Lung (tissue), 12 donors: ENCODE measurements around the gene GAK. TPM values are rescaled to one million over a fixed set of nuclear protein-coding genes. Genes with fewer than 3 reads are reported as not detected.

Experiments
- ATAC-seq: fragments of 200-7000 bp; cut with Tn5 transposase; one replicate; pipeline ENCODE4 v1.9.1; 2020; ENCODE audit warnings: moderate number of reproducible peaks; ENCODE audit not compliant: insufficient read depth, low FRiP score
- DNase-seq, 3 donors: peaks; one replicate each; pipeline ENCODE4 v3.0.0-alpha.2; 2013 to 2017
- H3K27ac ChIP-seq, 2 donors: one replicate each; pipeline ENCODE4 v1.5.1; 2013; ENCODE audit warnings: mild to moderate bottlenecking in 2 of 2, moderate library complexity in 2 of 2, control low read depth in 1 of 2, inconsistent platforms in 1 of 2, low read depth in 1 of 2, low read length in 1 of 2
- H3K27me3 ChIP-seq, 3 donors: one replicate each; pipeline ENCODE4 v1.5.1; 2013; ENCODE audit warnings: low read length in 2 of 3; ENCODE audit not compliant: control insufficient read depth in 3 of 3, insufficient read depth in 3 of 3
- H3K36me3 ChIP-seq, 4 donors: one replicate each; pipeline ENCODE4 v1.5.1; 2013; ENCODE audit warnings: low read length in 4 of 4, mild to moderate bottlenecking in 1 of 4, moderate library complexity in 1 of 4; ENCODE audit not compliant: control insufficient read depth in 4 of 4, insufficient read depth in 4 of 4
- H3K4me1 ChIP-seq, 5 donors: one replicate each; pipeline ENCODE4 v1.5.1; 2013; ENCODE audit warnings: low read length in 5 of 5, mild to moderate bottlenecking in 2 of 5, moderate library complexity in 1 of 5; ENCODE audit not compliant: control insufficient read depth in 5 of 5, insufficient read depth in 5 of 5
- H3K4me3 ChIP-seq: one replicate; pipeline ENCODE4 v1.5.1; 2013; ENCODE audit warnings: mild to moderate bottlenecking, control low read depth, moderate library complexity
- H3K9ac ChIP-seq, 2 donors: one replicate each; pipeline ENCODE4 v1.5.1; 2013; ENCODE audit warnings: low read length in 2 of 2, control low read depth in 1 of 2; ENCODE audit not compliant: insufficient read depth in 1 of 2
- H3K9me3 ChIP-seq, 4 donors: one replicate each; pipeline ENCODE4 v1.5.1; 2013; ENCODE audit warnings: low read length in 3 of 4, mild to moderate bottlenecking in 1 of 4, moderate library complexity in 1 of 4; ENCODE audit not compliant: control insufficient read depth in 4 of 4, insufficient read depth in 3 of 4
- WGBS, 2 donors: extraction: QIAGEN DNeasy Blood & Tissue Kit; methylation state at CpG; one replicate each; pipeline ENCODE4 v1.1.7; 2013; 5-methylcytosine and 5-hydroxymethylcytosine counted together
- polyA plus RNA-seq, 2 donors: library from polyadenylated mRNA; stranded (reverse); fragments of 200-250 nt; gene quantifications; one replicate each; pipeline ENCODE4 v1.2.1, GENCODE V29; 2013
- total RNA-seq, 2 donors: library from RNA; depleted of rRNA in 1 of 2; stranded (reverse); fragments of >200 nt in 1 of 2; gene quantifications; one replicate each; pipeline ENCODE4 v1.2.1, GENCODE V29; 2014 to 2021
- TF ChIP-seq, protein P1 (sequence below): IDR thresholded peaks from 2 replicates; pipeline ENCODE4 v1.5.1; 2012; ENCODE audit warnings: mild to moderate bottlenecking; ENCODE audit errors: control extremely low read depth, extremely low read depth
- donor health status: control.
- donor health status: control.
- donor health status: Bipolar disorder and iron deficiency.
- donor health status: healthy.
- donor health status: DM: yes; HTN: yes; CAD: no.

Gene GAK
- total and polyA plus RNA-seq, 4 donors, result 101 to 178 (median 137) TPM

DNA sequence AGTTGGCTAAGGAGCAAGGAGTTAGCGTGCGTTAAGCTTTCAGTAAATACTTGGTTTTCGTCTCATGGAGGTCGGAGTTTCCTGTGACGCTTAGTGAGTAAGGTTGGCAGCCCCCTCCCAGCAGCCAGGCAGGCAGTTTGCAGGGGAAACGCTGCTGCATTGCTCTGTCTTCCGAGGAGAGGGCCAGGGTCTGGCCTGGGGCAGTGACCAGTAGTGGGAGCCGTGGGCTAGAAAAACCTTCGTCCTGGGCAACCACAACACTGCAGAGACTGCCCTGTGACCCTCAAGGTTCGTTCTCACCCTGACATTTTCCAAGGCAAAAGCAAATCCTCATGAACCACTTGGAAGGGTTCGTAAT lies 576 bp upstream of the GAK start:
- Histone ChIP-seq H3K27ac (peak overlapping the region; percentile 84 to 88), H3K27me3 (no peaks in the 10 kb centered on the region), H3K9me3 (no peaks in the 10 kb centered on the region), H3K4me3 (peak overlapping the region; percentile 93), H3K36me3 (peaks cover 0 to 5% (median 2%) of the 10 kb centered on the region in 4 donors), H3K9ac (peak overlapping the region; percentile 64 to 90), H3K4me1 (peaks cover 5 to 19% (median 10%) of the 10 kb centered on the region in 5 donors)
- DNase-seq (no peak), ATAC-seq (no peak)
- WGBS, 2 donors, result 4 to 5% methylated on average over 11 of the region's 11 CpGs
- TF ChIP-seq, protein P1, sequence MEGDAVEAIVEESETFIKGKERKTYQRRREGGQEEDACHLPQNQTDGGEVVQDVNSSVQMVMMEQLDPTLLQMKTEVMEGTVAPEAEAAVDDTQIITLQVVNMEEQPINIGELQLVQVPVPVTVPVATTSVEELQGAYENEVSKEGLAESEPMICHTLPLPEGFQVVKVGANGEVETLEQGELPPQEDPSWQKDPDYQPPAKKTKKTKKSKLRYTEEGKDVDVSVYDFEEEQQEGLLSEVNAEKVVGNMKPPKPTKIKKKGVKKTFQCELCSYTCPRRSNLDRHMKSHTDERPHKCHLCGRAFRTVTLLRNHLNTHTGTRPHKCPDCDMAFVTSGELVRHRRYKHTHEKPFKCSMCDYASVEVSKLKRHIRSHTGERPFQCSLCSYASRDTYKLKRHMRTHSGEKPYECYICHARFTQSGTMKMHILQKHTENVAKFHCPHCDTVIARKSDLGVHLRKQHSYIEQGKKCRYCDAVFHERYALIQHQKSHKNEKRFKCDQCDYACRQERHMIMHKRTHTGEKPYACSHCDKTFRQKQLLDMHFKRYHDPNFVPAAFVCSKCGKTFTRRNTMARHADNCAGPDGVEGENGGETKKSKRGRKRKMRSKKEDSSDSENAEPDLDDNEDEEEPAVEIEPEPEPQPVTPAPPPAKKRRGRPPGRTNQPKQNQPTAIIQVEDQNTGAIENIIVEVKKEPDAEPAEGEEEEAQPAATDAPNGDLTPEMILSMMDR, result no peak

DNA sequence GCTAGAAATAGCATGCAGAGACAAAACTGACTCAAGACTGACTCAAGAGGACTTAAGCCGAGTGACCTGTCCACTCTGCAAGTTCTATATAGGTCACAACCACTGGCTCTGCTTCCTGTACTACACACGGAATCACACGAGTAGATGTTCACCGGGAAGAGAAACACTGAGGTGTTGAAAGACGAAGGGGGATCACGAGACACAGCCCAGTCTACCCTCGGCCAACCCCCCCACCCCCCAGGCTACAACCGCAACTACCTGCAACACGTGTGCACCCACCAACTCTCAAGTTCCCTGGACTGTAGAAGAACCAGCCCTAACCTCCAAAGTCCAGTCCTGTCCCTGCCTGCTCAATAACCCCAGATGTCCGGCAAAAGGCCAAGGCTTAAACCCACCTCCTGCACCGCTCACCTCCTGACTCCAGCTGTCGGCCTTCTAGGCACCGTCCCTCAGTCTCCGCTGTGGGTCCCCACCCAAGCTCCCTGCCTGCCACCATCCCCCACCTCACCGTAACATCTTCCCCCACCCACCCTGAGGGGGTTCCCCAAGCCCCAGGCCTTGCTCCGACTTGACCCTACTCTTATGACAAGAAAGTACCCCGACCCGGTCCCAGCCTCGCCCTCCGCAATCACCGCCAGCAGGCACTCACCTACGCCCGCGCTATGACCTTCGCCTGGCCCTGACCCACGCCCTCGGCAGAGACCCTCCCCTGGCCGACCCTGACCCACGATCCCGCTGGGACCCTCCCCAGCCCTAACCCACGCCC lies 739 bp downstream of the GAK start:
- Histone ChIP-seq H3K4me1 (peaks cover 5 to 19% (median 10%) of the 10 kb centered on the region in 5 donors), H3K27ac (peak overlapping the region; percentile 97 to 98)
- DNase-seq, result no peak

DNA sequence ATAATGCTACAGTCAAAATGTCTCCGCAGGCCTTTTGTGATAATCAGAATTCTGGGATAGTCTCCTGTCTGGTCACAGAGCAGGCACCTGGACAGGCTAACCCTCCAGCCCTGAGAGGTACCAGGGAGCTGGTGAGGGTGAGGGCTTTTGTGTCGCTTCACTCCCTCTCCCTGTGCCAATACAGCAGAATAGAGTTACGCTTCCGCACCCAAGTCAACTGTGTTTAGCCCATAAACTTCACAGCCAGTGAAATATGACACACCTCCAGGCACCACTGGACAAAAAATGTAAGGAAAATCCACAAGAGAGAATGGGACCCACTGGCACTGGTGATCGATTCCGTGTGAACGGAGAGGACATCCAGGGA lies 1.3 kb downstream of the GAK start:
- Histone ChIP-seq H3K27me3 (no peaks in the 10 kb centered on the region), H3K4me3 (peak overlapping the region; percentile 32), H3K9me3 (no peaks in the 10 kb centered on the region), H3K9ac (peak overlapping the region in 1 of 2 donors; percentile 73), H3K36me3 (peaks cover 0 to 5% (median 2%) of the 10 kb centered on the region in 4 donors), H3K27ac (peak overlapping the region in 1 of 2 donors; percentile 97), H3K4me1 (peaks cover 5 to 19% (median 10%) of the 10 kb centered on the region in 5 donors)
- TF ChIP-seq, protein P1, result no peak
- ATAC-seq (no peak), DNase-seq (no peak)
- 56 to 69% methylated on average over 7 of the region's 7 CpGs for WGBS, 2 donors

More for the DNA sequence above, 739 bp downstream of the GAK start:
- H3K9me3 ChIP-seq, result no peaks in the 10 kb centered on the region
- peak overlapping the region; percentile 93 for H3K4me3 ChIP-seq
- TF ChIP-seq, protein P1, result no peak
- no peak for ATAC-seq
- peaks cover 0 to 5% (median 2%) of the 10 kb centered on the region in 4 donors for H3K36me3 ChIP-seq
- 2 to 4% methylated on average over 30 to 31 of the region's 31 CpGs for WGBS, 2 donors
- H3K9ac ChIP-seq, result peak overlapping the region; percentile 73 to 81
- H3K27me3 ChIP-seq, result no peaks in the 10 kb centered on the region
